Esophagus muscularis mucosa (tissue), 4 donors: Measurements from ENCODE around the gene LIPJ. TPM values are rescaled to one million over a fixed set of nuclear protein-coding genes. Genes with fewer than 3 reads are reported as not detected.

Source experiments
- DNase-seq: peaks from one replicate; pipeline ENCODE4 v3.0.0-alpha.2; 2017; ENCODE audit errors: extremely low spot score
- H3K27ac ChIP-seq, 4 donors: fragments of 200-600 bp; sonication (generic); replicated peaks in 1 of 4; 1 replicate in 3 of 4; 2 replicates in 1 of 4; pipeline ENCODE4 v1.5.1; 2016 to 2019; ENCODE audit warnings: mild to moderate bottlenecking in 1 of 4
- H3K27me3 ChIP-seq, 4 donors: fragments of 200-600 bp; sonication (generic); one replicate each; pipeline versions ENCODE4 v1.5.1 to v1.6.0; 2016 to 2019
- H3K36me3 ChIP-seq, 4 donors: fragments of 200-600 bp; sonication (generic); one replicate each; pipeline ENCODE4 v1.5.1; 2016 to 2019
- H3K4me1 ChIP-seq, 4 donors: fragments of 200-600 bp; sonication (generic); one replicate each; pipeline ENCODE4 v1.5.1; 2016 to 2019
- H3K4me3 ChIP-seq, 4 donors: fragments of 200-600 bp; sonication (generic); 1 replicate in 2 of 4; 2 replicates in 2 of 4; pipeline ENCODE4 v1.5.1; 2016 to 2019; ENCODE audit warnings: mild to moderate bottlenecking in 4 of 4, moderate library complexity in 1 of 4
- H3K9me3 ChIP-seq, 4 donors: fragments of 200-600 bp; sonication (generic); 1 replicate in 3 of 4; 2 replicates in 1 of 4; pipeline ENCODE4 v1.5.1; 2016 to 2019
- CTCF ChIP-seq, 3 experiments: fragments of 200-600 bp in 2 of 3; fragments of 450-650 bp in 1 of 3; sonication (generic) in 2 of 3; IDR thresholded peaks; one replicate each; pipeline ENCODE4 v1.5.1; 2017 to 2019; ENCODE audit warnings: antibody characterized with exemption in 3 of 3, mild to moderate bottlenecking in 2 of 3, moderate library complexity in 1 of 3
- EP300 ChIP-seq: sonication (generic); formaldehyde crosslinking; IDR thresholded peaks from one replicate; pipeline ENCODE4 v1.6.1; 2017; ENCODE audit warnings: antibody characterized with exemption
- POLR2A ChIP-seq: fragments of 450-650 bp; IDR thresholded peaks from one replicate; pipeline ENCODE4 v1.6.1; 2017; ENCODE audit warnings: antibody characterized with exemption, moderate library complexity, mild to moderate bottlenecking, low read depth
- POLR2AphosphoS5 ChIP-seq, 2 donors: sonication (generic); formaldehyde crosslinking; IDR thresholded peaks; one replicate each; pipeline ENCODE4 v1.6.1; 2017; ENCODE audit warnings: antibody characterized with exemption in 2 of 2
- WGBS: methylation state at CpG from one replicate; pipeline ENCODE4 v1.1.5; 2018; 5-methylcytosine and 5-hydroxymethylcytosine counted together
- intact Hi-C: fragments of 100-400 bp; cut with DNase I; formaldehyde crosslinking; loops from one replicate; pipeline ENCODE4 v1.15.1; 2023
- total RNA-seq, 4 donors: library from RNA; depleted of rRNA; stranded (reverse); fragments of >200 nt; gene quantifications; one replicate each; pipeline versions ENCODE4 v1.1.0 to v1.2.1, GENCODE V29; 2016

LIPJ gene
- total RNA-seq, 4 donors from 2014 or later, result 0.19 TPM; not detected in 3

DNA sequence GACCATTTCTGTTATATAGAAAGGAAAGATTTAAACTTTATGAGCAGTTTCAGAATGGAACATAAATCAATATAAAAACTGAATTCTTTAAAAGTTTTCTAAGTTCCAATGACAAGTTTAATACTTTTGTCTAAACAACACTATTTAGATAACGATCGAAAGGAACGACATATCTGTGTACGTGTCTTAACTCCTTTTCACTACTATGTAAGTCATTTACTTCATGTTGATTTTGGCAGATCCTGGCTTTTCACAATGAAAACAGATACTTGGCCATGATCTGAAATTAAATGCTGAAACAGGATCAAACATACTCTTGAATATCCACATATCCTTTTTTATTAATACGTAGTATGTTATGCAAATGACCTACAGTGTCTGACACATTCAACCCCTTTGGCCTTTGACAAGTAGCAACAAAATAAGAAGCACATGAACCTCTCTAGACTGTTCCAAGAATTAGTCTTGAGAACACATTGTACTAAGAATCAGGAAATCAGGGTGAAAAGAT, 45.4 kb upstream of the LIPJ start:
- no peak overlapping the region for H3K4me3 ChIP-seq

GRCh38 chr10:88542522-88542921, 44.0 kb upstream of the LIPJ start:
- intact Hi-C loops, result no loop called here
- Histone ChIP-seq H3K27me3 (no peaks in the 10 kb centered on the region), H3K4me3 (no peak overlapping the region), H3K27ac (no peak overlapping the region), H3K4me1 (peaks cover 0 to 13% (median 5%) of the 10 kb centered on the region in 4 donors), H3K9me3 (no peaks in the 10 kb centered on the region), H3K36me3 (no peaks in the 10 kb centered on the region)
- 87% methylated on average over 4 of the region's 4 CpGs for WGBS
- no peak for DNase-seq
- TF ChIP-seq POLR2AphosphoS5 (IDR thresholded peaks at IDR 0.05) (no peak), CTCF (IDR thresholded peaks at IDR 0.05) (no peak), POLR2A (no peak), EP300 (no peak)

More for the DNA sequence above, 45.4 kb upstream of the LIPJ start:
- intact Hi-C loops, result no loop called here
- Histone ChIP-seq H3K27me3 (no peaks in the 10 kb centered on the region), H3K4me1 (peaks cover 0 to 13% (median 5%) of the 10 kb centered on the region in 4 donors), H3K36me3 (no peaks in the 10 kb centered on the region), H3K9me3 (no peaks in the 10 kb centered on the region), H3K27ac (peak overlapping the region in 1 of 4 donors; percentile 61)
- TF ChIP-seq POLR2A, result no peak
- no peak for TF ChIP-seq CTCF (IDR thresholded peaks at IDR 0.05)
- TF ChIP-seq POLR2AphosphoS5 (IDR thresholded peaks at IDR 0.05), result no peak
- TF ChIP-seq EP300, result no peak
- WGBS, result 67% methylated on average over 5 of the region's 5 CpGs
- DNase-seq, result no peak

GRCh38 chr10:88544140-88544870, 42.3 kb upstream of the LIPJ start:
- H3K36me3 ChIP-seq, result no peaks in the 10 kb centered on the region
- no peaks in the 10 kb centered on the region for H3K4me1 ChIP-seq
- H3K27ac ChIP-seq, result no peak overlapping the region
- no peak overlapping the region for H3K4me3 ChIP-seq
- intact Hi-C loops, result no loop called here
- no peaks in the 10 kb centered on the region for H3K9me3 ChIP-seq
- H3K27me3 ChIP-seq, result no peaks in the 10 kb centered on the region
- no peak for DNase-seq
- TF ChIP-seq POLR2AphosphoS5 (IDR thresholded peaks at IDR 0.05) (no peak), CTCF (IDR thresholded peaks at IDR 0.05) (no peak), EP300 (no peak), POLR2A (no peak)
- WGBS, result 95% methylated on average over 2 of the region's 2 CpGs

GRCh38 chr10:88545359-88545758, 41.2 kb upstream of the LIPJ start:
- intact Hi-C loops, result no loop called here
- Histone ChIP-seq H3K4me3 (no peak overlapping the region), H3K27ac (no peak overlapping the region), H3K9me3 (no peaks in the 10 kb centered on the region), H3K36me3 (no peaks in the 10 kb centered on the region), H3K27me3 (no peaks in the 10 kb centered on the region), H3K4me1 (no peaks in the 10 kb centered on the region)
- TF ChIP-seq EP300 (no peak), POLR2AphosphoS5 (IDR thresholded peaks at IDR 0.05) (no peak), CTCF (IDR thresholded peaks at IDR 0.05) (no peak), POLR2A (no peak)
- DNase-seq, result no peak
- 86% methylated on average over 4 of the region's 4 CpGs for WGBS
